ENCODE data around the gene DCANP1.

GRCh38 chr5:135477613-135478066 lies 30.5 kb upstream of the DCANP1 start:
- TF ChIP-seq CTCF (IDR thresholded peaks at IDR 0.05; ENCODE audit: poor library complexity), result no peak
- TF ChIP-seq EZH2phosphoT487 (IDR thresholded peaks at IDR 0.05; ENCODE audit: low read depth, severe bottlenecking, unreplicated experiment), result no peak
